ENCODE data around the gene CMBL.

- TF ChIP-seq POLR2A (IDR thresholded peaks at IDR 0.05) (no peak), CTCF (IDR thresholded peaks at IDR 0.05) (no peak)
Observed at GRCh38 chr5:10331341-10331796, 23.7 kb upstream of the CMBL start.

All from Peyer's patch (tissue), 4 donors.